GM19099 (cell line): ENCODE data around the gene IFNGR1.

Source experiments
- POLR2A ChIP-seq: IDR thresholded peaks from 3 replicates; pipeline ENCODE4 v1.6.1; 2011; ENCODE audit warnings: low read depth; ENCODE audit not compliant: insufficient read length; ENCODE audit errors: extremely low read depth

IFNGR1 gene

DNA sequence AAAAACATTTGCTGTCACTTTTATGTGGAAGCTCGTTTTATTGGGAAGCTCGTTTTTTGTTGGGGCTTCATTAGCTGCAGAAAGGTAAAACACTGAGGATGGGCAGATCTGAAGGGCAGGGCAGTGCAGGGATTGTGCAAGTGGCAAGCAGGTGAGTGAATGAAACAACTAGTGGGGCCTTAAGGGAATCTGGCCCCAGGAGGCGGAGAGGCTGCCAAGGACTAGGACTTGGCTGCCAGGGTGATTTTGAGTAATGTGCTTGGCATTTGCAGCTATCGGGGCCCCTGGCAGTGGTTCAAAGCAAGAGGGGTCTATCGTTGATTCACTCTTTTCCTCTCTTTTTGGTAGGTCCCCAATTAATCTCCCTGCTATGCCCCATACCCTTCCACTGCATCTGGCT lies 57.2 kb downstream of the IFNGR1 start:
- no peak for TF ChIP-seq POLR2A

DNA sequence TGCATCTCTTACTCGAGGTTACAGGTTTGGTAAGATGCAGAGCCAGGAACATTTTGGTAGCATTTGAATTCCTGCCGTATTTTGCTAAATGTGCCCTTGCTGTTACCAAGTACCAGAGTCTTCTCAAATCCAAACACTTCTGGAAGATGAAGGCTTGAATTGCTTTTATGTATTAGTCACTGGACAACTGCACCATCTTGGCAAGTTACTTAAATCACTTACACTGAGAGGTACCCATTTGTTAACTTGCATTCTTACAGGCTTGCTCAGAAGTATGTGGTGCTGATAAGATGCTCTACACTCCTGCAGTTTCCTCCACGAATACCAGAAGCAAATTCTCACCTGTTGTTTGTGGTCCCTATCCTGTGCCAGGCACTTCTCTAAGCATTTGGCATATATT lies 58.4 kb downstream of the IFNGR1 start:
- no peak for TF ChIP-seq POLR2A

GRCh38 chr6:137159912-137160311 lies 59.3 kb downstream of the IFNGR1 start:
- TF ChIP-seq POLR2A, result no peak

DNA sequence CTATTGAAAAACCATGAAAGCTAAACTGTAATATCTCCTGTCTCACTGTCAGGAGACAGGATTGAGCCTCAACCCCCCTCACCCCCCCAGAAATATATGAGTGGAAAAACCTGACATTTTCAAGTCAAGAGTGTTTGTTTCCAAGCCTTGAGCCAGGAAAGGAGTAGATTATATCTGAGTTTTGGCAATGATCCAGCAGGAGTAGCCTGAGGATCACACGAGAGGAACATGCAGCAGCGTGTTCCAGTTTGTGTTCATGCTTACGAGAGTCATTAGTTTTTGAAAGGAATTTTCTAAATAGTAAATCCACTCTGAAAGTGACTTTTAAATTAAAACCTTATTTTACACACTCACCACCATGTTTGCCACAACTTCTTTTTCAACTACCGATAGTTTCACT lies 61.6 kb downstream of the IFNGR1 start:
- no peak for TF ChIP-seq POLR2A

DNA sequence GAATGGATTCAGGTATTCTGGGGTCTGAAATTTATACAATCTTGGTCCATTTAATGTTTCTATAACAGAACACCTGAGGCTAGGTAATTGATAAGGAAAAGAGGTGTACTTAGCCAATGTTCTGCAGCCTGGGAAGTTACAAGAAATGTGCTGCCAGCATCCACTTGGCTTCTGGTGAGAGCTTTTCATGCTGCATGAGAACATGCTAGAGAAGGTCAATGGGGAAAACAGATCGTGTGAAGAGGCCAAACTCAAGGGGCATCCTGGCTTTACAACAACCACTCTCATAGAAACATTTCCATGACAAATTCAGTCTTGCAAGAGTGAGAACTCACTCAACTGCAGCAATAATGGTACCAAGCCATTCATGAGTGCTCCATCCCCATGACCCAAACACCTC lies 62.5 kb downstream of the IFNGR1 start:
- TF ChIP-seq POLR2A, result no peak

DNA sequence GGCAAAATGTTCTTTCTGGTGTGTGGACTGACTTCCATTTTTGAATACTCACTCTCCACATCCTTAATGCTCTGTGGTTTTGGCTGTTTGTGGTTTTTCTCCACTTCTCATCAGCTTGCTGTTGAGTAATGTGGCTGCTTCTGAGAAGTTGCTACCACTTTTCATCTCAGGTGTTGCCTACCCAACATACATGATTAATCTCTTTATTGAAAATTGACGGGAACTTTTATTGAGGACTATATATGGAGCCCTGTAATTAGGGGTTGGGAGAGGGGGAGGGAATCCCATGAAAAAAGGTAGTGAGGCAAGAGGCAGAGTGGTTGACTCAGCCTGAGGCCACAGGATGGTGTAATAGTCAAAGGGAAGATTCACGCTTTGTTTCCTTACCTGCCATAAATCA lies 63.4 kb downstream of the IFNGR1 start:
- no peak for TF ChIP-seq POLR2A

DNA sequence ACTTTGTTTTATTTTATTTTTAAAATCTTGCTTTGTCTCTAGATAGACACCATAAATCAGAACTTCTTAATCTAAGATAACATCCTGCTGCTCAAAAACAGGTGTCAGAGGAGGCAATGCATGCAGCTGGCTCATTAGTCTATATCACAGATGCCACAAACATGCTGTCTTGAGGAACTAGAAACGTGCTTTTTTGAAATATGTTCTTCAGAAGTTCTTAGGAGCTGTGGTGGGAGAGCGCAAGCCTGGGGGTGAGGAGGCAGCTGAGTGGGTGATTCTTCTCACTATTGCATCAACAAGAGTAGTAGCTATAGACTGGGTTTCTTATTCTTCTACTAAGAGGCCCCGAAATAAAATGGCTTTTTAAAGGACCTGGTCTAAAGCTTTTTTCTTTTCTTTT lies 69.1 kb downstream of the IFNGR1 start:
- TF ChIP-seq POLR2A, result no peak

DNA sequence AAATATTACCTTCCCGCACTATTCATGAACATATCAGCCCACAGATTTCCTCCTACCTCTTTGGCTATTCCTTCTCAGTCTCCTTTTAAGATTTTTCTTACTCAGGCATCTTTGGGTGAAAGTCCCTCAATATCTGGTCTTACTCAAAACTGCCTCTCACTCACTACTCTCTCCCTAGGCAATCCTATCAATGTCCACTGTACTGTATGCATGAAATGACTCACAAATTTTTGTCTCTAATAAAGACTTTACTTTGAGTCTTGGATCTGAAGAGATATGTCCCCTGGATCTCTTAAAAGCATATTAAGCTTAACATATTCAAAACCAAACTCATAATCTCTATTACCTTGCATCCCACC lies 70.2 kb downstream of the IFNGR1 start:
- no peak for TF ChIP-seq POLR2A

GRCh38 chr6:137148306-137149034 lies 70.7 kb downstream of the IFNGR1 start:
- no peak for TF ChIP-seq POLR2A
